CD14-positive monocyte (primary cell): ENCODE results near the gene WSB2. TPM values are rescaled to one million over a fixed set of nuclear protein-coding genes. Genes with fewer than 3 reads are reported as not detected.

Source experiments
- DNase-seq, 3 donors: peaks; one replicate each; pipeline ENCODE4 v3.0.0-alpha.2; 2011 to 2022
- H2AFZ ChIP-seq: 2 replicates; pipeline ENCODE4 v1.6.0; 2012; ENCODE audit warnings: mild to moderate bottlenecking, low read depth, low read length, inconsistent platforms; ENCODE audit not compliant: insufficient read depth, poor library complexity, severe bottlenecking
- H3K27ac ChIP-seq, 2 donors: 1 replicate in 1 of 2; 2 replicates in 1 of 2; pipeline ENCODE4 v1.5.1; 2012 to 2013; ENCODE audit warnings: low read length in 2 of 2, control low read depth in 1 of 2, inconsistent platforms in 1 of 2, low read depth in 1 of 2, mild to moderate bottlenecking in 1 of 2
- H3K27me3 ChIP-seq, 2 donors: one replicate each; pipeline versions ENCODE4 v1.6.0 to v1.6.1; 2011 to 2013; ENCODE audit warnings: low read length in 2 of 2; ENCODE audit not compliant: control insufficient read depth in 2 of 2, insufficient read depth in 2 of 2
- H3K36me3 ChIP-seq, 2 donors: replicated peaks in 1 of 2; 1 replicate in 1 of 2; 2 replicates in 1 of 2; pipeline versions ENCODE4 v1.5.1 to v1.6.1; 2012 to 2013; ENCODE audit warnings: low read length in 2 of 2, control low read depth in 1 of 2, inconsistent platforms in 1 of 2, mild to moderate bottlenecking in 1 of 2; ENCODE audit not compliant: insufficient read depth in 2 of 2, control insufficient read depth in 1 of 2
- H3K4me1 ChIP-seq, 2 donors: 1 replicate in 1 of 2; 2 replicates in 1 of 2; pipeline versions ENCODE4 v1.5.1 to v1.6.1; 2012 to 2013; ENCODE audit warnings: low read length in 2 of 2, control low read depth in 1 of 2, inconsistent platforms in 1 of 2, mild to moderate bottlenecking in 1 of 2, moderate library complexity in 1 of 2; ENCODE audit not compliant: insufficient read depth in 2 of 2, control insufficient read depth in 1 of 2
- H3K4me2 ChIP-seq: replicated peaks from 2 replicates; pipeline ENCODE3; 2012; ENCODE audit warnings: low read length, moderate library complexity, mild to moderate bottlenecking; ENCODE audit not compliant: poor library complexity, severe bottlenecking; ENCODE audit errors: extremely low read depth
- H3K4me3 ChIP-seq, 3 experiments: fragments of 200-600 bp in 1 of 3; sonication (generic) in 1 of 3; replicated peaks in 1 of 3; 1 replicate in 2 of 3; 2 replicates in 1 of 3; pipeline ENCODE4 v1.5.1; 2011 to 2013; ENCODE audit warnings: low read length in 3 of 3, mild to moderate bottlenecking in 3 of 3, control low read depth in 2 of 3, low read depth in 2 of 3, inconsistent platforms in 1 of 3, moderate library complexity in 1 of 3
- H3K79me2 ChIP-seq: 2 replicates; pipeline ENCODE4 v1.6.0; 2012; ENCODE audit warnings: mild to moderate bottlenecking, control low read depth, inconsistent platforms, low read length, moderate library complexity; ENCODE audit not compliant: insufficient read depth
- H3K9ac ChIP-seq: 2 replicates; pipeline ENCODE4 v1.6.0; 2017; ENCODE audit warnings: low read length, mild to moderate bottlenecking; ENCODE audit not compliant: insufficient read depth, poor library complexity, severe bottlenecking
- H3K9me3 ChIP-seq, 2 donors: replicated peaks in 1 of 2; 1 replicate in 1 of 2; 2 replicates in 1 of 2; pipeline versions ENCODE4 v1.5.1 to v1.6.1; 2012 to 2013; ENCODE audit warnings: low read length in 2 of 2, control low read depth in 1 of 2; ENCODE audit not compliant: control insufficient read depth in 1 of 2, insufficient read depth in 1 of 2
- H4K20me1 ChIP-seq: 2 replicates; pipeline ENCODE4 v1.6.0; 2012; ENCODE audit warnings: mild to moderate bottlenecking, low read length, control low read depth, moderate library complexity; ENCODE audit not compliant: insufficient read depth
- H3K27ac Mint-ChIP-seq, 7 donors: one replicate each; pipeline ENCODE4 v1.8.0; 2020; ENCODE audit warnings: mild to moderate bottlenecking in 7 of 7, mixed read lengths in 7 of 7, moderate library complexity in 6 of 7, inconsistent platforms in 2 of 7
- H3K27me3 Mint-ChIP-seq, 3 donors: one replicate each; pipeline ENCODE4 v1.8.0; 2021 to 2022; ENCODE audit warnings: low read depth in 3 of 3, mild to moderate bottlenecking in 3 of 3, mixed read lengths in 3 of 3, moderate library complexity in 3 of 3, inconsistent platforms in 1 of 3
- H3K36me3 Mint-ChIP-seq, 2 donors: one replicate each; pipeline ENCODE4 v1.8.0; 2020; ENCODE audit warnings: mixed read lengths in 2 of 2, inconsistent platforms in 1 of 2, mild to moderate bottlenecking in 1 of 2
- H3K4me1 Mint-ChIP-seq: one replicate; pipeline ENCODE4 v1.8.0; 2020; ENCODE audit warnings: mild to moderate bottlenecking, mixed read lengths
- H3K4me3 Mint-ChIP-seq, 2 donors: one replicate each; pipeline ENCODE4 v1.8.0; 2020; ENCODE audit warnings: mild to moderate bottlenecking in 2 of 2, mixed read lengths in 2 of 2, moderate library complexity in 1 of 2
- H3K9me3 Mint-ChIP-seq, 7 donors: one replicate each; pipeline ENCODE4 v1.8.0; 2020 to 2022; ENCODE audit warnings: mixed read lengths in 7 of 7, mild to moderate bottlenecking in 6 of 7, moderate library complexity in 6 of 7, inconsistent platforms in 2 of 7
- WGBS: methylation state at CpG from one replicate; pipeline ENCODE4 v1.1.5; 2013; ENCODE audit warnings: missing lambda C conversion rate; ENCODE audit not compliant: insufficient coverage; 5-methylcytosine and 5-hydroxymethylcytosine counted together
- intact Hi-C, 2 donors: fragments of 100-400 bp; cut with micrococcal nuclease; formaldehyde crosslinking; loops; one replicate each; pipeline versions ENCODE4 v1.15.0 to v1.15.1; 2023
- polyA plus RNA-seq, 3 donors: library from polyadenylated mRNA; depleted of rRNA in 1 of 3; unstranded in 2 of 3; stranded (reverse) in 1 of 3; fragments of 300-500 nt in 2 of 3; fragments of >200 nt in 1 of 3; fragmentation: Illumina TruSeq in 2 of 3; gene quantifications; 1 replicate in 2 of 3; 2 replicates in 1 of 3; pipeline ENCODE4 v1.2.3, GENCODE V29; 2012 to 2021
- TF ChIP-seq, protein P1 (sequence below): fragments of 200-600 bp; IDR thresholded peaks from one replicate; pipeline ENCODE4 v1.8.0; 2022; ENCODE audit warnings: antibody characterized with exemption, mild to moderate bottlenecking

The WSB2 gene
- polyA plus RNA-seq, 3 donors, result 25.4 to 36.3 (median 25.8) TPM

DNA sequence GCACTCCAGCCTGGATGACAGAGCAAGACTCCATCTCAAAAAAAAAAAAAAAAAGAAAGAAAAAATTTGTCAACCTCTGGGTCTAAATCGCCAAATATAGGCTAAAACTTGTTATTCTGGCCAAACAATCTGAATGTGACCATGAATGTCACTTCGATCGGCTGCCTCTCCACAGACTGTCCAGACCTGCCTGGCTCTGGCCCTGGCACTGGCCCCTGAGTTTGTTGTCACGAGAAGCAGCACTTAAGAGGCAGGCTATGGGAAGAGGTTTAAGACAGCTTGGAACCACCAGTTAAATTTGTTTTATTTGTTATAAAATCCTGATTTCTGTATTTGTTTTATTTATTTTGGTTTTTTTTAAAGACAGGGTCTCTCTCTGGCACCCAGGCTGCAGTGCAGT lies 14.5 kb downstream of the WSB2 start:
- WGBS, result 95% methylated on average over 3 of the region's 4 CpGs
- intact Hi-C loops, result no loop called here

DNA sequence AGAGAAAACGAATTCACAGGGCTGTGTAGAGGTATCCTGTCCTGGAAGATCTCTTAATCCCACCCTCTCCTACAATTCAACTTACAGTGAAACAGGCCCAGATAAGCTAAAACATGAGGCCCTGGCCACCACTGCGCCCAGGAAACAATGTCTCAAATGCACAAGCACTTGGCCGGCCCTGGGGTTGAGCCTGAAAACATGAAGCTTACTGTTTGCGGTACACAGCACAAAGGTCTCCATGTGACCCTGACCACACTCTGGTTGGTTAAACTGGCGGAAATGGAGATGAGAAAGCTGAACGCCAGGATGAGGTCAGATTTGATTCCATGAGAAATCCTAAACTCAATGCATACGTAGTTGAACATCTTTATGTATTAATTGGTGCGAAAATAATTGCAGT lies 16.4 kb downstream of the WSB2 start:
- H3K4me3 Mint-ChIP-seq, result no peak overlapping the region
- TF ChIP-seq, protein P1, sequence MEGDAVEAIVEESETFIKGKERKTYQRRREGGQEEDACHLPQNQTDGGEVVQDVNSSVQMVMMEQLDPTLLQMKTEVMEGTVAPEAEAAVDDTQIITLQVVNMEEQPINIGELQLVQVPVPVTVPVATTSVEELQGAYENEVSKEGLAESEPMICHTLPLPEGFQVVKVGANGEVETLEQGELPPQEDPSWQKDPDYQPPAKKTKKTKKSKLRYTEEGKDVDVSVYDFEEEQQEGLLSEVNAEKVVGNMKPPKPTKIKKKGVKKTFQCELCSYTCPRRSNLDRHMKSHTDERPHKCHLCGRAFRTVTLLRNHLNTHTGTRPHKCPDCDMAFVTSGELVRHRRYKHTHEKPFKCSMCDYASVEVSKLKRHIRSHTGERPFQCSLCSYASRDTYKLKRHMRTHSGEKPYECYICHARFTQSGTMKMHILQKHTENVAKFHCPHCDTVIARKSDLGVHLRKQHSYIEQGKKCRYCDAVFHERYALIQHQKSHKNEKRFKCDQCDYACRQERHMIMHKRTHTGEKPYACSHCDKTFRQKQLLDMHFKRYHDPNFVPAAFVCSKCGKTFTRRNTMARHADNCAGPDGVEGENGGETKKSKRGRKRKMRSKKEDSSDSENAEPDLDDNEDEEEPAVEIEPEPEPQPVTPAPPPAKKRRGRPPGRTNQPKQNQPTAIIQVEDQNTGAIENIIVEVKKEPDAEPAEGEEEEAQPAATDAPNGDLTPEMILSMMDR, result no peak
- Histone ChIP-seq H3K36me3 (peaks cover 42 to 93% of the 10 kb centered on the region in 2 donors), H4K20me1 (peaks cover 5% of the 10 kb centered on the region), H3K27me3 (no peaks in the 10 kb centered on the region), H3K9ac (no peak overlapping the region), H3K27ac (no peak overlapping the region), H3K9me3 (no peaks in the 10 kb centered on the region), H3K4me1 (no peaks in the 10 kb centered on the region), H3K79me2 (no peaks in the 10 kb centered on the region), H2AFZ (no peak overlapping the region), H3K4me2 (no peak overlapping the region), H3K4me3 (no peak overlapping the region)
- peaks cover 64 to 88% of the 10 kb centered on the region in 2 donors for H3K36me3 Mint-ChIP-seq
- no peak for DNase-seq
- WGBS, result 98% methylated on average over 4 of the region's 8 CpGs
- intact Hi-C loops, result no loop called here
- peaks cover 0 to 3% (median 0%) of the 10 kb centered on the region in 7 donors for H3K9me3 Mint-ChIP-seq
- no peak overlapping the region for H3K27ac Mint-ChIP-seq
- H3K4me1 Mint-ChIP-seq, result no peaks in the 10 kb centered on the region
- H3K27me3 Mint-ChIP-seq, result no peaks in the 10 kb centered on the region

More for the DNA sequence above, 14.5 kb downstream of the WSB2 start:
- TF ChIP-seq, protein P1, result no peak
- Histone ChIP-seq H4K20me1 (peaks cover 5% of the 10 kb centered on the region), H3K27me3 (no peaks in the 10 kb centered on the region), H3K36me3 (peaks cover 35 to 92% of the 10 kb centered on the region in 2 donors), H3K79me2 (no peaks in the 10 kb centered on the region), H3K9ac (no peak overlapping the region), H3K4me2 (no peak overlapping the region), H3K9me3 (no peaks in the 10 kb centered on the region), H3K27ac (no peak overlapping the region), H3K4me3 (no peak overlapping the region), H3K4me1 (no peaks in the 10 kb centered on the region), H2AFZ (no peak overlapping the region)
- no peak for DNase-seq
- H3K27me3 Mint-ChIP-seq, result no peaks in the 10 kb centered on the region
- peaks cover 66 to 92% of the 10 kb centered on the region in 2 donors for H3K36me3 Mint-ChIP-seq
- H3K27ac Mint-ChIP-seq, result no peak overlapping the region
- H3K4me1 Mint-ChIP-seq, result no peaks in the 10 kb centered on the region
- peaks cover 0 to 1% (median 0%) of the 10 kb centered on the region in 7 donors for H3K9me3 Mint-ChIP-seq
- no peak overlapping the region for H3K4me3 Mint-ChIP-seq
